AG20443 (cell line): ENCODE results near the gene TAF3.

ENCODE experiments used
- DNase-seq: peaks from one replicate; pipeline ENCODE4 v3.0.0; 2012; ENCODE audit warnings: low spot score, mixed read lengths

The TAF3 gene

DNA sequence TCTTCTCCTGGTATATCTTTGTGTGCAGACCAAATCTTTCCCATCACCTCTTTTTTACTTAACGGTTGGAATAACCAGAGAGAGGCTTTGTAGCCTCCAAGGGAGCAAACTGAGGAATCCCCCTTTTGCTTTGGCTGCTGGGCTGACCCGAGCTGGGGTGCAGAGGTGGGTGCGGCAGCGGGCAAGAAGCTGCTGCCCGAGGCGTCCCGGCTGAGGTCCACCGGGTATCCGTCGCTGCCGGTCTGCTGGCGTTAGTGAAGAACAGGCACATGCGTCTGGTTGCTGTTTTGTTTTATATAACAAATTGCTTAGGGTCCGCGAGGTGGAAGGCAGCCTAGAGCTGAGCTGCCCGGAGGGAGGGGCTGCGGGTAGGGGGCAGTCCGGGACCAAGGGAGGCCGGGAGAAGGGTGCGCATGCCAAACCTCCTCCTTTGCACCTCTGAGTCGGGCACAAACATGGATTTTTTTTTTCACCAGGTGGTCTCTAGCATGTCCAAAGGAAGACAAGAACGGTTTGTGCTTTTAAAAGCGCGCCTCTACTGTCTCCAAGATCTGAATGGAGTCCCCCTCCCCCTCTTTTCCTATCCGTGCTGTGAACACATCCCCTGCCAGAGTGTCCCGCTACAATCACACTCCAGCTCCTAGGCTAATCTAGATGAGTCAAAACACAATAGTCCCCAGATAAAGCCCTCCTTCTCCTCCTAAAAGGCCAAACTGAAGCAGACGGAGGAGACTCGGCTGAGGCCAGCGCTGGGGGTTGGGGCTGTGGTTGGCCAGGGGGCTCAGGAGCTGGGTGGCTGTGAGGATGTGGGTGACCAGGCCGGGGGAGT lies 229.4 kb downstream of the TAF3 start:
- peak; percentile 10 for DNase-seq

DNA sequence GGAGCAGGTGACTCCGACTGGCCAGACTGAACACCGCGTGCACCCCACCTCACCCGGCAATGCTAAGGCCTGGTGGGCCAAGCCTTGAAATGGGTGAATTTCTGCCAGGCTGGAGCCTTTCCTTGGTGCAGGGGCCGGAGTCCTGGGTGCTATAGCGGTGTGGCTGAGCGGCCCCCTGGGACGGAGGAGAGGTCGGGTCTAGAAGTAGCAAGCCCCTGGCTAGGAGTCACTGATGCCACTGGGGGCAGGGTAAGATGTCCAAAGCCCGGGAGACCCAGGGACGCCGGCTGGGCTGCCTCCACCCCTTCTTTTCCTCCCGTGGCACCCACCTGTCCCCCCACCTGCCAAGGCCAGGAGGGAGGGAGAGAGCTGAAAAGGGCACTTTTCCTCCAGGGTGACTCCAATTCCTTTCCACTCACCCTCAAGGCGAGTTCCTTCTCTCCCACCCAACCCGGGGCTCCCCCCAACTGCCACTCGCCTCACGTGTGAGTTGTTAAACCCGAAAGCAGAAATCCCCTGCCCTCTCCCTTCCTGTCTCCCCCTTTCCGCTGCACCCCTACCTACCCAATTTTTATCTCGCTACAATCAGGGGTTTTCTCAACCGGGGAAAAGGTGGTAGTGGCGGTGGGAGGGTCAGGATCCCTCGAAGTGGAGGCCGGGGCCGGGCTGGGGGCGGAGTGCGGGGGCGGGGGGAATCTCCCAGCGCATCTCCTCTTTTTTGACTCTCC lies 230.1 kb downstream of the TAF3 start:
- DNase-seq, result no peak

DNA sequence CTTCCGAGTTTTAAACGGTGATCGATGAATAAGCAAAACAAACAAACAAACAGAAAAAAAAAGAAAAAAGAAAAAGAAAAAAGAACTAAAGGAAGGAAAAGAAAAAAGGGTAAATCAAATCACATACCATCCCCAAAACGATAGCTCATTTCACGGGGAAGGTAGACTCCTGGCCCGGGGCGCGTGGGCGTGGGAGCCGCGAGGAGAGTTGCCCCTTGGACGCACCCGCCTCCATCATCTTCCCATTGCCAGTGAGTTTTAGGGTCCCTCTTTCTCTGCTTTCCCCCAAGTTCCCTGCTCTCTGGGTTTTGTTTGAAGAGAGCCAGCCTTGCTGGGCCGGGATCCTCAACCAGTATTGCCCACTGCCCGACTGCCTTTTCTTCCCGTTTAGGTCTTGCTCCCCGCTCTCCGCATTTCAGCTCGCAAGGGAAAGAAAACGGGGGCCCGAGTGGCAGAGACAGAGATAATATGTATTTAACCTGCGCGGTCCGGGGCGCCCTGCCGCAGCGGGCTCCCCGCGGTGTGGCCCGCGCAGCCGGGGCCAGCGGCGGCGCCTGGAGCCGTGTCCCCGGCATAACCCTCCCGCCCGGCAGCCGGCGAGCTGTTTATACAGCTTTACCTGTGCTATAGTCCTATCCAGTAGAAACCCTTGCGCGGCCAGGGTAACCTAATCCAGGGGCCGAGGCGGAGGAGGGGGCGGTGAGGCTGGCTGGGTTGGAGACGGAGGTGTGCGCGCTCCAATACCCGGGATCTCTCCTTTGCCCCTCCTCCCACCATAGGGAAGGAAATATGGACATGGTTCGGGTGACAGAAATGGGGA lies 230.9 kb downstream of the TAF3 start:
- peak; percentile 10 for DNase-seq

DNA sequence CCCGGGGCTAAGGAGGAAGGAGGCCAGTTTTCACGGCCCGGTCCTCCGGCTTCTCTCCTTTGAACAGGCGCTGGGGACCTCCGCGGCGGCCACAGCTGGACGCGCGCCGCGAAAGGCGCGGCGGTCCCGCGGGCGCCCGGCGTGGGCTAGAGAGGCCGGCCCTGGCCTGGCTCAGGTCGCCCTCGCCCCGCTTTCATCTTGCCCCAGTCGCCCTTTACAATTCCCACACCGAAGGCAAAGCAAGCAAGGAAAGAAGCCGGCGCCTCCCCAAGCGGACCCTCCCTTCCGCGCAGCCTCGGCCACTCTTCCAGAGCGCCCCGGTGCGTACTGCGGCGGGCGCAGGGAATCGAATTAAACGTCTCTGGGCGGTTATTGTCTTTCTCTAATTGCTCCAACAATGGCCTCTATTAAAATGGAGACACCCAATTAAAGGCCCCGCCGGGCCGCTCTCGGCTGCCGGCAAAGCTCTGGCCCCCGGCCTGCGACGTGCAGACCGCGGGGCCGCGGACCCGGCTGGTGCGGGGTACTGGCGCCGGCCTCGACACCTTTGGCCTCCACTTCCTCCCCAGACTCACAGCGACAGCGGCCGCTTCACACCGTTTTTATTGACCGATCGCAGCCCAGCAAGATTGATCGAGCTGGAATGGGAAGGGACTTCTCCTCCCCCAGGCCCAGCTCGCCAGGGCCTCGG lies 231.7 kb downstream of the TAF3 start:
- no peak for DNase-seq

DNA sequence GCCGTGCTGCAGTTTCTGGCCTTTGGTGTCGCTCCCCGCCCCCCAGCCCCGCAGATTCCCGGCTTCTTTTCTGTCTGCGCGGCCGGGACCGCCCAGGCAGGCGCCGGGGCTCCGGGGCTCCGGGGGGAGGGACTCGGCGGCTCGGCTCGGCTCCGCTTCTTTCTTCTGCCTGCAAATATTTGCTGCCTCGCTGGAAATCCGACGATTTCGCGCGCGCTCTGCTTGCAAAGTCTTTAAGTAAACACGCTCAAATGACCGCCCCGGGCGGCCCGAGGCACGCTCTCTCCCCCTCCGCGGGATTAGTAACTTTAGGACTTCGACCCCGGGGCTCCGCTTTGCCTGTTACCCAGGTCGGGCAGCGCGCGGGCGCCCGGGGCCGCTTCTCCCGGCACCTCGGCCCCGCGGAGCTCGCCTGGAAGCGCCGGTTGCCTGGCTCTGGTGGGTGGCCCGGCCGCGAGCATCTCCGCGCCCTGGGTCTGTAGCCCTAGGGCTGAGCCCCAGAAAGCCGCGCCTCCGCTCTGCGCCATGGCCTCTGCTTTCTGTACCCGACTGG lies 232.3 kb downstream of the TAF3 start:
- no peak for DNase-seq

DNA sequence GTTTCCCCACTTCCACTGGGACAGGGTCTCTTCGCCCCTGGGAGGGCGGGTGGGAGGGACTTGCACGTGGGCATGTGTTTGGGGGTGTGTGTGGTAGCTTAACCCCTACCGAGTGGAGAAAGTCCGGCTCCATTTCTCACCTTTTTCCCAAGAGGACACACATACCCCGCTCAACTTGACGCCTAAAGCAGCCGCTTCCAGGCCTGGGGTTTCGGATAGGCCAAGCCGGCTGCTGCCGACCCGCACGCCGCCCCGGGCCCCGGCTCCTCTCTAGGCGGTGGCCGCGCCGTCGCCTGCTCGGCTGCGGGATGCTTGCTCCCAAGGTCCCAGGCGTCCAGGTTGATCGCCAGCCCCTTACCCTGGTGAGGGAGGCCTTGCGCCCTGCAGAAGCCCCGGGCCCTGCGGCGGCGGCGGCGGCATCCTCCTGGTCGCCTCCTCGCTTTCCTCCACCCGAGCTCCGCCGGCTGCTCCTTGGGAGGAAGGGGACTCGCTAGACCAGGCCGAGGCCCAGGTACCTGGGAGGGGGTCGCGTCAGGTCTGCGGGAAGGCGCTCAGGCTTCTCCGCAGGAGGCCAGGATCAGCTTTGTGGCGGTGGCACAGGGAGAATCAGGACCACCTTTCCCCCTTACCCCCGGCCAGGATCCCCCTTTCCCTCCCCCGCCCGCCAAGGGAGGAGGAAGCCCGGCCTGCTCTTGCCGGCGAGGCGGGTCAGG lies 233.0 kb downstream of the TAF3 start:
- no peak for DNase-seq

DNA sequence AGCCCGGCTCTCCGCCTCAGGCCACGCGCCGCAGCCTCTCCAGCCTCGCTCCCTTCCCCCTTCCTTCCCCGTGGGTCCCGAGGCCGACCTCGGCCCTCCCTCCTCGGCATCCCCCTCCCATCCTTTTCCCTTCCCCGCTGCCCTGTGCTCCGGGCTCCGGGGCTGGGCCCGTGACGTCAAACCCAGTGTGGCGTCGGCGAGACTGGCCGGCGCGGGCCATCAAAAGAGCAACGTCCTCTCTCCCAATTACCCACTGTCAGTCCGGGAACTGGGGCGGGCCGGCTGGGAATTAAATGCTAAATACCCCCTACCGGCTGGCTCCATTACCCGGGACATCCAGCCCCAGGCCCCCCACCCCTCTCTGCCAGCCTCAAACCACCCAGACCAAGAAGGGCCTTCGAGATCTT lies 233.5 kb downstream of the TAF3 start:
- DNase-seq, result no peak

DNA sequence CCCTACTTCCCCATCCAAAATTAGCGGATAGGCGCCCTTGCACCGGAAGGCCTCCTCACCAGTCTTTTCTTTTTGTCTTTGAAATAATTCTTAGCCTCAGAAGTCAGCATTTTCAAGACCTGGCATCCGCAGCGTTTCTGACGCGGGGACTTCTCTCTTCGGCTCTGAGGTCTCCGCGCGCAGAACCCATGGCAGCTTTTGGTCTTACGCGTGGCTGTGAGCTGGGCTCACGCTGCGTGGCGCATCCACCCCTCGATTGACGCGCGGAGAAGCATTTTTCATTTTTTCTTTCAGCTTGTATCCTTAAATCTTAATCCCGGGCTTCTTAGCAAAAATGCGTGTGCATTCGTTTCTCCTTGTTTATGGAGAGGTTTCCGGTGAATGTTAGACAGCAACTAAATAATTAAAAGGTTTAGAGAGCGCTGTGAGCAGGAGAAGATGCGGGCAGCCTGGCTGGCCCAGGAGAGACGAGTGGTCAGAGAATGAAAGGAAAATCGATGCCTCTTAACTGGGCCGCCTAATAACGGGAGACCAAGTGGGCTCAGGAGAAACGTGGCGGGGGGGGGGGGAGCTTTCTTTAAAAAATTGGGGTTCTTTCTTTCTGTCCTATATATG lies 234.1 kb downstream of the TAF3 start:
- no peak for DNase-seq

DNA sequence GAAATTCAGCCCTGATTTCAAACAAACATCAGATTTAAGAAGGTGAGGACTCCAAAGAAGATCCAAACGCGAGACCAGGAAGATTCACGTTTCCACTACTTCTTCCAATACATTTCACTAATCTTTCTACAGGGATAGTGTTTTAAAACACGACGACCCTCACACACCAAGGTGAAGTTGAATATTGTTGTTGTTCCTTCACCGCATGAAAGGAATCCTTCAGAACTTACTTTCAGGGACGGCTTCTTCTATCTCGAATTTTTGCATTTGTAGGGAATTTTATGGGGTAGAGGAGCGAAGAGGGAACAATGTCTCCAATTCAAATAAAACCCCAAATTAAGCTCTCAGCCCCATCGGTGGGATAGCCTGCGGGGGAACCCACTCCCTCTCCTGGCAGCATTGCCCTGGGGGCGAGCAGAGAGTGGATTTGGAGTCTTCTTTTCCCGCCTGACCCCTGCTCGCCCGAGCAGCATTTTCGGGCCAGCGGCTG lies 234.7 kb downstream of the TAF3 start:
- no peak for DNase-seq

DNA sequence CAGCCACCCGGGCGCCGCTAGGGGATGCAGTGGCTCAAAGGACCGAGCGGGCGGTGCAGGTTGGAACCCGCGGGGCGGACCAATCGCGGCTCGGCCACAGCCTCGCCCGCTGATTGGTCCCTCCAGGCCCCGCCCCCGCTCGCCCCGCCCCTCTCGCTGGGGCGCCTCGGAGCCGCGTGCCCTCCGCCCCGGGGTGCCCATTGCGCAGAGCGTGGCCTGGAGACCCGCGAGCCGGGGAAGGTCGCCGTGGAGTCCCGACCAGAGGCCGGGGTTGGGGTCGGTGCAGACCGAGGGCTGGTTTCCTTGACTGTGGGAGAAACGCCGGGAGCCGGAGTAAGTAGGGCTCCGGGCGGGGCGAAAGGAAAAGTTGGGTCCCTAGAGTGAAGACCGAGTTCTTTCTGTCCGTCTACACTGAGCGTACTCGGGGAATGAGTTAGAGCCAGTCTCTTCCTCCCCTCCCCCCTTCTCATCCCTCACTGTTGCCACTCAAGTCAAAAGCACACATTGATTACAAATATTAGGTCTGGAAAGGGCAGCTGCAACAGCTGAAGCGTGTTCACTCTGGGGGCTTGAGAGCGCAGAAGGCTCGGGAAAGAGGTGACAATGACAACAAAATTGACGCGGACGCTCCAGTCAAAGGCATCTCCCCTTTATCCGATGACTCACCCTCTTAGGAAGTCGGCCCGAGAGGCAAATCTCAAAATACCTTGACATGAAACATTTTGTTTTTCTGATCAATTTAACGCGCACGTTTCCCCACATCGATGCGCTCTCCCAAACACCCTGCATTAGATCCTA lies 235.3 kb downstream of the TAF3 start:
- DNase-seq, result peak; percentile 98

DNA sequence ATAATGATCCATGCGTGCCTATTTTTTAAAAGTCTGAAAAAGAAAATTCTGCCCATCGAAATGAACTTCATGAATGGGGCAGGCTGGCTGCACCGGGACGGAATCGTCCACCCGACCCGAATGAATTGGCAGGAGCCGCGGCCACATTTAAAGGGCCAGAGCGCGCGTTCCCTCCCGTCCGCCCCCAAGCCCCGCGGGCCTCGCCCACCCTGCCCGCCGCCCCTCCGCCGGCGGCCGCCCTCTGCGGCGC lies 235.9 kb downstream of the TAF3 start:
- peak; percentile 60 for DNase-seq

DNA sequence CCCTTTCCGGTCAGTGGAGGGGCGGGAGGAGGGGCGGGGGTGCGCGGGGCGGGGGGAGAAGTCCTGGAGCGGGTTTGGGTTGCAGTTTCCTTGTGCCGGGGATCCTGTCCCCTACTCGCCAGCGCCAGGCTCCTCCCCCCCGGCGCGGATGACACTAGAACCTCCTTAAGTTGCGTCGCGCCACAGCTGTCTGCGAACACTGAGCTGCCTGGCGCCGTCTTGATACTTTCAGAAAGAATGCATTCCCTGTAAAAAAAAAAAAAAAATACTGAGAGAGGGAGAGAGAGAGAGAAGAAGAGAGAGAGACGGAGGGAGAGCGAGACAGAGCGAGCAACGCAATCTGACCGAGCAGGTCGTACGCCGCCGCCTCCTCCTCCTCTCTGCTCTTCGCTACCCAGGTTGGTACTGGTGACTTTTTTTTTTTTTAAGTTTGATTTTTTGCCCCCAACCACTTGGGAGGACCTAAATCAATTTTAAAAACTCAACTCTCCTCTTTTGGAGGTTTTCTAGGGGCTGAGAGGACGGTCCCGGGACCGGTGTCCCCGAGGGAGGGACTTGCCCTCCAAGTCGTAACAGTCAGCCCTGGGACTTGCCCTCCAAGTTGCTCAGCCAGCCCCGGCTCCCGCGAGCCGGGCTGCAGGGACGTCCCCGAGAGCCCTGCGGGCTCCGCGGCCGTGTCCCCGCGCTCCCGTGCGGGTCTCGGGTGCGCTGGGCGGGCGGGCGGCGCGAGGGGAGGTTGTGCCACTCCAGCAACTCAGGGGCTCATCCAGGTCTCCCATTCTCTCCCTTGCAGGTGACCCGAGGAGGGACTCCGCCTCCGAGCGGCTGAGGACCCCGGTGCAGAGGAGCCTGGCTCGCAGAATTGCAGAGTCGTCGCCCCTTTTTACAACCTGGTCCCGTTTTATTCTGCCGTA lies 236.4 kb downstream of the TAF3 start, which contains the start of gene GATA3:
Gene GATA3 (plus strand): TSS at position 195 of the 914 bp plus-strand sequence. CDS start 968 bp downstream, outside the sequence.
- DNase-seq, result peak; percentile 72

DNA sequence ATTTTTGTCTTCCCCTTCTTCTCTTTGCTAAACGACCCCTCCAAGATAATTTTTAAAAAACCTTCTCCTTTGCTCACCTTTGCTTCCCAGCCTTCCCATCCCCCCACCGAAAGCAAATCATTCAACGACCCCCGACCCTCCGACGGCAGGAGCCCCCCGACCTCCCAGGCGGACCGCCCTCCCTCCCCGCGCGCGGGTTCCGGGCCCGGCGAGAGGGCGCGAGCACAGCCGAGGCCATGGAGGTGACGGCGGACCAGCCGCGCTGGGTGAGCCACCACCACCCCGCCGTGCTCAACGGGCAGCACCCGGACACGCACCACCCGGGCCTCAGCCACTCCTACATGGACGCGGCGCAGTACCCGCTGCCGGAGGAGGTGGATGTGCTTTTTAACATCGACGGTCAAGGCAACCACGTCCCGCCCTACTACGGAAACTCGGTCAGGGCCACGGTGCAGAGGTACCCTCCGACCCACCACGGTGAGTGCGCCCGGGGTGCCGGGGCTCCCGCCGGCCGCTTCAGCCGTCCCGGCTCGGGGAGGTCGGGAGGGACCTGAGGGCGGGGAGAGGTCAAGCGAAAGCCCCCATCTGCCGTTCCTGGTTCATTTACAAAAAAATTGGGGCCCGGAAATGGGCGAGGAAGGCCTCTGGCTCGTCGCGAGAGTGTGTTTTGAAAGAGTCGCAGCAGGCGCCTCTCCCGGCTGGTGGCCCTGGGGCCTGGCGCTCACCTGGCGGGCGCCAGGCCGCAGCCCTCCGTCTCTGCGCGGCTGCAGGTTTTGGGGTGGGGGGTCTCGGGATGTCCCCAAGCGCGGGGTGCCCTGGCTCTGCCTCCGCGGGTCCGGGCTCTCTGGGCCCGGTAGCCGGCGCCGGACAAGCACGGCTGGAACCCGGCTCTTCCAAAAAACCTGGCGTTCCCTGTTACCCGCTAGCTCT lies 237.4 kb downstream of the TAF3 start:
- no peak for DNase-seq

DNA sequence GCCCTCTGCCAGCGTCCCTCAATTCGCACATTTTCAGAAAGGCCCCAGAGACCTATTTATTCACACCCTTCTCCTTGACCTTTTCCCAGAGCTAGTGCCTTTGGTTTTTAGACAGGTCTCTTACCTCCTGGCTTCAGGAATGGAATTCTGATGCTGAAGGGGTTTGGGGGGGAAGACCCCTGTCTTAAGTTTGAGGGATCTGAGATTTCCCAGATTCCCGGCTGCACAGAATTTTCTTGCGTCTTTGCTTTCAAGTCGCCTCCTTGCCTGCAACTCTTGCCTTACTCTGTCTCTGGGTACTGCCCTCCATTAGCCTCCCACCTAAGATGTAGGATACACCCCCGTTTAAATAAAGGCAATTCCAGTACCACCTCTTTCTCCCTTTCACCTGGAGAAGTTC lies 238.1 kb downstream of the TAF3 start:
- no peak for DNase-seq

DNA sequence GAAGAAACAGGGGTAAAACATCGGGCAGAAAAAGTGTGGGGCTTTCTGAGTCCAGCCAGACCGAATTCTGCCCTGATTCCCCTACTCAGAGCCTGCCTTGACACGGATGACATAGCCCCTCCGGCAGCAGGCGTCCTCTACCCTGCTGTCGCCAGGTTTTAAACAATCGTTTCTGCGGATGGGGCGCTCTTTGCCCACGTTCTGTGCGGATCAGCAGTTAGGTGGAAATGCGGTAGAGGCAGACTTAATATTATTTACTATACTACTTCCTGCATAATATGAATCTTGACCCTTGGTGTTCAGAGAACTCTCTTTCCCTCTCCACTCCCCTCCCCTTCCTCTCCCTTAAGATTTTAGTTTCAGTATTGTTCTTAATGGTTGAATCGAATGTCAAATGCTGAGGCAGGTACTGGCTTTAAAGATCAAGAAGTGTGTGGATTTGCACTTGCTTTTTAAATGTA lies 238.6 kb downstream of the TAF3 start:
- DNase-seq, result no peak

DNA sequence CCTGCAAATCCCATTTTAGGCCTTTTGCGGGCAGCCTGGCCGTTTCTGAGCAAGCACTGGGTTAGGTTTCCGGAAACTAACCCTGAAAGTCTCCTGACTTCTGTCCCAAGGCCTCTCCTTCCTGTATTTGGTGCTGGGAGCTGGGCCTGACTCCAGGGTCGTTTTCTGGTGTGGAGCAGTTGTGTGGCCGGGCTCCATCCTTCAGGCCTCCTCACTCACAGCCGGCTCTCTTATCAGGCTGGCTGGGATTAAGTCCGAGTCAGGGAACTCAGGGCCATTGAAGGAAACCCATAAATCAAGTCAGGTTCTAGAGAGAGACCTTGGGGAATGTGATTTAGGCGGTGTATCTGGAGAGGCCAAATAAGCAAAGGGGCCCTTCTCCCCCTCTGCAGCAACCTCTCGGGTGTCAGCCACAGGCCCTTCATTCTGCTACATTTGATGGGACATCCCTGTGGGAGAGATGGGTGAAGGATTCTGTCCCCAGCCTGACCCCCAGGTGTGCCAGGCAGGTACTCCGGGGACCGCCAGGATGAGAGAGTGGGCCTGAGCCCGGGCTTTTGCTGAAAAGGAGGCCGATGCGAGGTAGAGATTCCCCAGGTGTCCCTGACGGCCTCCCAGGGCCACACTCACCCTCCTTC lies 239.4 kb downstream of the TAF3 start:
- DNase-seq, result no peak
